Effector CD4-positive, alpha-beta T cell (primary cell): Measurements from ENCODE around the gene CHURC1.

ENCODE experiments used
- DNase-seq: peaks from one replicate; pipeline ENCODE4 v3.0.0-alpha.2; 2020

The CHURC1 gene

DNA sequence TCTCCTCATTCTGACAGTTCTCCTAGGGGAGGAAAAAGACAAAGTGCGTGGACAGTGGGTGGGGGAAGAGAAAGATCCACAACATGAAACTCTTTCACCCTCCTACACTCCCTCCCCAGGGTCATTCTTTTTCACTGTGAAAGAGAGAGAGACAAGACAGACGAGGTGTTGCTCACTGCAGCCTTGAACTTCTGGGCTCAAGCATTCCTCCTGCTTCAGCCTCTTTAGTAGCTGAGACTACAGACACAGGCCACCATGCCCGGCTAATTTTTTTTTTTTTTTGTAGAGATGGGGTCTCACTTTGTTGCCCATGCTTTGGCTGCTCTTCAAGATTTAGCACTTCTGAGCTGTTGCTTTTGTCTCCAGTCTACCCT is 25.5 kb downstream of the CHURC1 start:
- no peak for DNase-seq

DNA sequence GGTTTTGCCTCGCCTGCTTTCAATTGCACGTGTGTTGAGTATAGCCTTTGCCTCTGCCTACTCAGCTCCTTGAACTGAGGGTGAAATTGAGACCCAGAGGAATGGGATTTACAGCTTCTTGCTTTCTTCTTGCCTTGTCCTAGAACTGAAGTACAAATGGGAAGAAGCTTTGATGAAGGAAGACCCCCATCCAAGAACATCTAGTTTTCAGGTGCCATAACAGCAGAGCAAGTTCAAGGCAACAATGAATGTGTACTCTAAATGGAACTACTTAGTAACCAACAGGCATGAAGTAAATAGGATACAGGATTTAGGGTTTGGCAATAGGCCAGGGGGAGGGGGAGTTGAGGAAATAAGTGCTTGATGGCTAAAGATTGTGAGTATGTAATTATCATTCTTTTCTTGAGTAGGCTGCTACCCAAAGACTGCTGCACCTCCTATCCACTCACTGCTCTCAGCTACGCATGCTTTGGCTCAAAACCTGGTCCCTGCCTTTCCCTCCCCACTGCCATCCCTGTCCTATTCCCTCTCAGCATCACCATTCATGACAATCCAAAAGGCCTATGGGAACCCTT is 26.2 kb downstream of the CHURC1 start:
- no peak for DNase-seq

DNA sequence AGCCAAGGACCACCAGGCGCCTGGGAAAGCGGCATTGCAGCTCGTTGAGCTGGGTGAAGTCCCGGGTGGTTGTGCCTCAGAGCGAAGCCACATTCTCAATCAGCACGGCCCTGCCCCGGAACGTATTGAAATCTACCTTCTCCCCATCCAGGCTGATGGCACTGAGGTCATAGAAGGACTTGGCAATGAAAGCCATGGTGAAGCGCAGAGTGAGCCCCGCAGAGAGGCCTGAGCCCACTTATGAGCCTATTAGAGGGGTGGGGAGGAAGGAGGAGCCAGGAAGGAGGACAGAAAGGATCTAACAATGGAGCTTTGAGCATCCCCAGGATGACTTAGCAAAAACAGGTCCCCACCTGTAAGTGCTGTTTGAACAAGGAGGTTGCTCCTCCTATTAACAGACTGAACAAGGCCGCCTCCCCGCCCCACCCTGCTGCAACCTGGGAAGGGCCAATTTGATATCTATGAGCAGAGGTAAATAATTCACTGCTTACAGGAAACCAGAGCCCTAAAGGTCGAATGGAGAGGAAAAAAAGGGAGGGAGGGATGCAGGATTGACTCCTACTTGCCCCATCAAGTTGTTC is 28.4 kb downstream of the CHURC1 start, which contains the start of gene GPX2:
Gene GPX2 (minus strand): TSS at position 215 of the 581 bp plus-strand sequence. CDS start 19 bp downstream, at position 196.
- no peak for DNase-seq

GRCh38 chr14:64943556-64943955 is 29.3 kb downstream of the CHURC1 start:
- no peak for DNase-seq

- DNase-seq: no peak
Observed at GRCh38 chr14:64944041-64944440, 29.8 kb downstream of the CHURC1 start.

GRCh38 chr14:64944861-64945260 is 30.6 kb downstream of the CHURC1 start:
- DNase-seq: no peak

DNA sequence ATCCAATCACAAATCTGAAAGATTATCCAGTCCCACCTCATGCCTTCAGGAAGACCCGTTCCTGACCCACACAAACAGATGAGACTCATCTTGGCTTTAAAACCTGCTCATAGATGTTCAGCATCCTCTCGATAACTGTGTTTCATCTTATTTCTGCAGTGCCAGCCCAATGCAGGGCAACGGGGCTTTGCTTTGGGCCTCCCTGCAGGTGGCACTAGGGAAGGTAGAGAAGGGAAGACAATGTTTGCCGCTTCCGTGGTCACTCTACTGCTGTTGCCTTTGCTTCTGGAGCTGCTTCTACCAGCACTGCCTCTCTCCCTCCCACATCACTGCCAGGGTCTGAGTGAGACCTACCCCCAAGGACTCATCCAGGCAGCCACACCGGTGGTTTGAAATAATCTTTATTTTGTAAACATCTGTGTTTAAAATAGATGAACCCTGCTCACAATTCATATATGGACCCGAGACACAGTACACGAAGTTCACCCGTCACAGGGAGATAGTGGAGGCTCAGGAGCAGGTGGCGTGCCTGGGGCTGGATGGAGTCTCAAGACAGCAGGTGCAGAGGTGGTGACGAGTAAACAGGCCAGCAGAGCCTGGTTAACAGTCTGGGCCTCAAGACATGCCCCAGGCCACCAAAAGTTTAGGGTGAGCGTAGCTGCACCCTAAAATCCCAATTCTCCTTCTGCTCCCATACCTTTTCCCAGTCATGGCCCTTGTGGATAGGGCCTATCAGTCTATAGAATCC is 31.4 kb downstream of the CHURC1 start:
- no peak for DNase-seq

- no peak for DNase-seq
Observed at GRCh38 chr14:64946310-64947045, 32.2 kb downstream of the CHURC1 start.

DNA sequence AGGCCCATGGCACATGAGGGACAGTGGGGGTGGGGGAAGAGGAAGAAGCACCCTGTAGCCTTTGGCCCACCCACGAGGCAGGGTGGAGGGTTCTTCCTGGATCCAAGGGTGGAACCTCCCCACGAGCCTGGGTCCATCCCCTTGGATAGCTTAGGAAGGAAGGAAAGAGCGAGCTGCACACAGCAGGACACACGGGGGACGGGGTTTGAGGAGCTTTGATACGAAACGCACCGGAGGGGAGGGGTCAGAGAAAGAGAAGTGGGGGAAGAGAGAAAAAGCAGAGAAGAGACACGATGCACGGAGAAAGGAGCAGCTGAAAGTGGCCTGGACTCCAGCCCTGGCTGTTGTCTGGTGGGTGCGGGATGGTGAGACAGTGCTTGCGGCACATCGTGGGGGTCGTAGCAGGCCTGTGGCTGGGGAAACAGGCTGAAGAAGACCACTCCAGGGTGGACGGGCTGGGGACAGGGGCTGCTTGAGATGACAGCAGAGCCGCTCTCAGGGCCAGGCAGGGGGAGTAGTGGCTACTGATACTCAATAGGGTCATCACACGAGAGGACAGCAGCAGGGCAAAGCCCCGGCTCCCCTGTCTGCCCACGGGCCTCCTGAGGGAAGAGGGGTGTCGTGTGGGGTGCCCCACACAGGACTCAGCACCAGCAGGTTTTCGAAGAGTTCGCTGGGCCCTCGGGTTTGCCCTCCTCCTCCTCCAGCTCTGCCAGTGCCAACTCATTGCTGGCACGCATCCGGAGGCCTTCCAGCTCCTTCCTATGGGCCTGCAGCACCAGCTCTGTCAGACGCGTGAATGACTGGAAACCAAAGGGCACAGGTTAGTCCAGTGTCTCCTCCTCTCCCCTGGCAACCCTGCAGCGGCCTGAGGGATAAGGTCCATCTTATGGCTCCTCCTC is 33.7 kb downstream of the CHURC1 start:
- no peak for DNase-seq

DNA sequence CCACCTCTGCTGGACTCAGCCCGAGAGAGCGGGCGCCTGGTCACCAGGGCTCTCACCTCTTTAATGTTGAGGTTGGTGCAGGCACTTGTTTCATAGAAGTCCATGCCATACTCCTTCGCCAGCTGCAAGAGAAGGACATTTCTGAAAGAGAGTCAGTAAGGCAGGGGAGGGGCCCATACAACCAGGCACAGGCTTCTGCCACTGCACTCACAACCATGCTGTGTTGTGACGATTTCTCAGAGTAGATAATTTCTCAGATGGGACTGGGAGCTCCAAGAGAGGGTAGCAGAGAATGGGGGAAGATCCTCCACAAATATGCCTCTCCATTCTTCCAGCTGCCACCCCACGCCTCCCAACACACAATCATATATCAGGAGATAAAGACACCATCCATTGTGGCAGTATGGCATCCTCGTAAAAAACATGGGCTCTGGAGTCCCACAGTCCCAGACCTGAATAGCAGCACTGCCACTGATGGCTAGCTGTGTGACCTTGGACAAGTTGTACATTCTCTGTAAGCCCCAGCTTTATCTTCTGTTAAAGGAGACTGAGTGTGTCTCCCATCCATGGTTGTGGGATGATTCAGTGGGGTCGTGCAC is 34.5 kb downstream of the CHURC1 start:
- DNase-seq: no peak

DNA sequence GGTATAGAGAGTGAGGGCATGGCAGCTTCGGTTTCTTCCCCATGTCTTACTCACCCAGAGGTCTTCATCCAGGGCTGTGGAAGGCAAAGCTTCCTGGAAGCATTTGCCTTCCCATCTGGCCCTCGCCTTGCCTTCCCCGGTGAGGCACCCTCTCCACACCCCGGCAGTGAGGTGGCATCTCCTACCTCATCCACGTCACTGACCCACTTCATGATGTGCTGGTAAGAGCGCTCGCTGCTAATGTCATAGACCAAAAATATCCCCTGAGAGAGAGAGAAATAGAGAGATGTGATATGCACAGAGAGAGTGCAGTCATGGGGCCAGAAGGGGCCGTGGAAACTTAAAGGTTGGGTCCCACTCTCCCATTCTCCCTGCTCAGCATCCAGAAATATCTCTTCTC is 36.6 kb downstream of the CHURC1 start:
- no peak for DNase-seq

DNA sequence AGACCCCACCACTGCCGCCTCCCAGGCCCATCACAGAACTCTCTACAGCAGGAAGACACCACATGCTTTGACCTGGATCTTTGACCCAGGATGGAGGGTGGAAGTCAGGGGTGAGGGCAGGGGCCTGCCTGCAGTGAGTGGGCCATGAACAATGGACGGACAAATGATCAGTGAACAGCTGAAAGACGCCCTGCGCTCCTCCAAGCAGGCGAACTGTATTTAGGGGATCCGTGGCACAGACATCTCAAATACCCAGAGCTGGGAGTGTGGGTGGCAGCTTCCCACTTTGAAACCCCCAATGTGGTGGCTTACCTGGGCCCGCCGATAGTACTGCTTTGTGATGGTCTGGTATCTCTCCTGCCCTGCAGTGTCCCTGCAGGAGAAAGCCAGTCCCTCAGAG is 37.0 kb downstream of the CHURC1 start:
- no peak for DNase-seq

DNA sequence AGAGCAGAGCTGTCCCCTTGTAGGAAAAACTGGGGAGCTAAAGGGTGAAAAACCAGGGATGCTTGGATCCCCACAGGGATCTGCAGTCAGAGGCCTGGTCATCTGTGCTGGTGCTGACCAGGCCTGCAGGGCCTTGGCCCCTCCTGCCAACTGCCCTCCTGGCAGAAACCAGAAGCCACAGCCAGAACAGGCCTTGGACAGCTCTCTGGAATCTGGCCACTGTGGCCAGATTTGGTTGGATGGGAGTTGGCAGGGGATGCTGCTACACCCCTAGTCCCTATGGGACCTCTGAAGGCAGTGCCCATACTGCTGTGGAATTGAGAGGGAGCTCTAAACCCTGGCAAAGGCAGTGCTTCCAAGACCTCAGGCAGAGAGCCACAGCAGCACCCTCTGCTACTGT is 37.5 kb downstream of the CHURC1 start:
- DNase-seq: no peak

GRCh38 chr14:64952598-64953309 is 38.5 kb downstream of the CHURC1 start:
- DNase-seq: no peak

GRCh38 chr14:64953310-64953654 is 39.0 kb downstream of the CHURC1 start:
- no peak for DNase-seq

DNA sequence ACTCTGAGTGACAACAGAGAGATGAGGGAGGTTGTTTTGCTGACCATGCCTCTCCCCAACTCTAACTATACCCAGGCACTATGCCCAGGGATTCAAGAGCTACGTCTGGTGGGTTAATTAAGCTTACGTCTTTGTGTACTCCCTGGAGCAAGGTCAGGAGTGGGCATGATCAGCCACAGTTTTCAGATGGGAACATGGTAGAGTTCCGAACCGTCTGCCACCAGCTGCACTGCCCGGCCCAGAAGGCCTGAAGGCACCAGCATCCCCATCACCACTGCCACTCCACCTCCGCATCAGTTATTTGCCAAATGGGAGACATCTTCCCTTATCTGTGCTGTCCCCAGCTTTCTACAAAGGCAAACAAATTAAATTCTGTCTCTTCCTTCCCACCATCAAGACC is 39.4 kb downstream of the CHURC1 start:
- DNase-seq: no peak

- no peak for DNase-seq
Observed at GRCh38 chr14:64954491-64955240, 40.4 kb downstream of the CHURC1 start.

GRCh38 chr14:64955297-64955696 is 41.0 kb downstream of the CHURC1 start:
- no peak for DNase-seq

GRCh38 chr14:64956697-64957406 is 42.6 kb downstream of the CHURC1 start:
- no peak for DNase-seq

DNA sequence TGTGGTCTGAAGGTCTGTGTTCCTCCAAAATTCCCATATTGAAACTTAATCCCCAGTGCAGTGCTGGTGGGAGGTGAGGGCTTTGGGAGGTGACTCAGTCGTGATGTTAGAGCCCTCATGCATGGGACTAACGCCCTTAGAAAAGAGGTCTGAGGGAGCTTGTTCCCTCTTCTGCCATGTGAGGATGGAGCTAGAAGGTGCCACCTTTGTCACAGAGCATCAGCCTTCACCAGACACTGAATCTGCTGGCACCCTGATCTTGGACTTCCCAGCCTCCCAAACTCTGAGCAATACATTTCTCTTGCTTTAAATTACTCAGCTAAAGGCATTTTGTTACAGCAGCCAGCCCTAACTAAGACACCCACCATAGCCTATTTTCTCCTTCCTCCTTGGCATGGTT is 43.9 kb downstream of the CHURC1 start:
- no peak for DNase-seq
